HL-60 (cell line): ENCODE measurements around the gene FAM43B.

Source experiments
- CTCF ChIP-seq: IDR thresholded peaks from one replicate; pipeline ENCODE4 v1.5.1; 2011; ENCODE audit warnings: low read length, control low read depth, inconsistent platforms; ENCODE audit not compliant: insufficient read depth
- REST ChIP-seq: IDR thresholded peaks from 2 replicates; pipeline ENCODE4 v1.6.1; 2012; ENCODE audit warnings: low read depth; ENCODE audit not compliant: insufficient replicate concordance

GRCh38 chr1:20596106-20596505, 43.7 kb downstream of the FAM43B start:
- no peak for TF ChIP-seq CTCF
- no peak for TF ChIP-seq REST
